Type B pancreatic cell (in vitro differentiated cells): Measurements from ENCODE around the gene SCFD2. TPM values are rescaled to one million over a fixed set of nuclear protein-coding genes. Genes with fewer than 3 reads are reported as not detected.
"Not testable (repeated sequence)": the region's sequence is repeated elsewhere in the genome, so short reads cannot be mapped to it uniquely, and the experiment has no call there.

Experiments
- DNase-seq: peaks from one replicate; pipeline ENCODE4 v3.0.0; 2021; ENCODE audit warnings: mixed read lengths; ENCODE audit not compliant: unreplicated experiment; ENCODE audit errors: extremely low spot score
- H3K27ac Mint-ChIP-seq: 2 replicates; pipeline ENCODE4 v1.8.0; 2021; ENCODE audit warnings: mild to moderate bottlenecking, mixed read lengths
- H3K27me3 Mint-ChIP-seq: 2 replicates; pipeline ENCODE4 v1.8.0; 2021; ENCODE audit warnings: mixed read lengths
- H3K36me3 Mint-ChIP-seq: 2 replicates; pipeline ENCODE4 v1.8.0; 2021; ENCODE audit warnings: mixed read lengths
- H3K4me1 Mint-ChIP-seq: one replicate; pipeline ENCODE4 v1.8.0; 2021; ENCODE audit warnings: mixed read lengths; ENCODE audit not compliant: unreplicated experiment
- H3K4me3 Mint-ChIP-seq: 2 replicates; pipeline ENCODE4 v1.8.0; 2021; ENCODE audit warnings: mild to moderate bottlenecking, mixed read lengths
- H3K9me3 Mint-ChIP-seq: 2 replicates; pipeline ENCODE4 v1.8.0; 2021; ENCODE audit warnings: mixed read lengths
- total RNA-seq: library from RNA; stranded (reverse); gene quantifications from 2 replicates; pipeline ENCODE4 v1.2.1, GENCODE V29; 2021; ENCODE audit warnings: low replicate concordance
- TF ChIP-seq, protein P1 (sequence below): fragments of 200-600 bp; sonication (generic); conservative IDR thresholded peaks from 2 replicates; pipeline ENCODE4 v1.5.0; 2021; ENCODE audit warnings: antibody characterized with exemption, mild to moderate bottlenecking

Gene SCFD2
- total RNA-seq, 1 donor from 2014 or later = 11.2 TPM

- Mint-ChIP-seq H3K27ac (no peak overlapping the region), H3K9me3 (no peaks in the 10 kb centered on the region), H3K4me3 (no peak overlapping the region), H3K36me3 (peaks cover 3% of the 10 kb centered on the region), H3K4me1 (peaks cover 21% of the 10 kb centered on the region), H3K27me3 (no peaks in the 10 kb centered on the region)
- DNase-seq = no peak
- TF ChIP-seq, protein P1, sequence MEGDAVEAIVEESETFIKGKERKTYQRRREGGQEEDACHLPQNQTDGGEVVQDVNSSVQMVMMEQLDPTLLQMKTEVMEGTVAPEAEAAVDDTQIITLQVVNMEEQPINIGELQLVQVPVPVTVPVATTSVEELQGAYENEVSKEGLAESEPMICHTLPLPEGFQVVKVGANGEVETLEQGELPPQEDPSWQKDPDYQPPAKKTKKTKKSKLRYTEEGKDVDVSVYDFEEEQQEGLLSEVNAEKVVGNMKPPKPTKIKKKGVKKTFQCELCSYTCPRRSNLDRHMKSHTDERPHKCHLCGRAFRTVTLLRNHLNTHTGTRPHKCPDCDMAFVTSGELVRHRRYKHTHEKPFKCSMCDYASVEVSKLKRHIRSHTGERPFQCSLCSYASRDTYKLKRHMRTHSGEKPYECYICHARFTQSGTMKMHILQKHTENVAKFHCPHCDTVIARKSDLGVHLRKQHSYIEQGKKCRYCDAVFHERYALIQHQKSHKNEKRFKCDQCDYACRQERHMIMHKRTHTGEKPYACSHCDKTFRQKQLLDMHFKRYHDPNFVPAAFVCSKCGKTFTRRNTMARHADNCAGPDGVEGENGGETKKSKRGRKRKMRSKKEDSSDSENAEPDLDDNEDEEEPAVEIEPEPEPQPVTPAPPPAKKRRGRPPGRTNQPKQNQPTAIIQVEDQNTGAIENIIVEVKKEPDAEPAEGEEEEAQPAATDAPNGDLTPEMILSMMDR = no peak
Measured at GRCh38 chr4:52996261-52997131, 369.4 kb downstream of the SCFD2 start.

DNA sequence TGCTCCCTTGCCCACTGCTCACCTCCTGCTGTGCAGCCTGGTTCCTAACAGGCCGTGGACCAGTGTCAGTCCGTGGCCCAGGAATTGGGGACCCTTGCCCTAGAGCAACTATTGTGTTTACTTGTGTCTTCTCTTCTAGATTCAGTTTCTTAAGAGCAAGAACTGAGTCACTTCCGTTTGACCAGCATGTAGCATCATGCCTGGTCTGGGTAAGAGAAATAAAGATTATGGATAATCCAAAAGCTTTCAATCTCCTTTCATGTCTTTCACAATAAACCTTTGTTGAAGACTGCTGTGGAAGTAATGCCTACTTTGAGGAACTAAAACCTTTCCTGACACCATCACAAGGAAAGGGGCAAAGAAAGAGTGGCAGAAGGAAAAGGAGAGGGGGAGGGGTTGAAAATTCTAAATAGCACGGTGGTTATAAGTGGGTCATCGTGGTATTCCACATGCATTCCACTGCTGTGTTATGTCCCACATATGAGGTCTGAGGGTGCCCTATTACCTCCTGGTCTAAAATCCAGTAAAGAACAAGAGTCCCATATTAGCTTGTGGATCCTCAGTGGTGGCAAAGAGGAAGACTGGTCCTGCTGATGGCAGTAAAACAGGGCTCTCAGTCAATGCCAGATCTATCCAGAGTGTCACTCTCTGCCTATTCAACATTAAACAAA lies 370.4 kb downstream of the SCFD2 start:
- no peak for DNase-seq
- H3K36me3 Mint-ChIP-seq = peaks cover 3% of the 10 kb centered on the region
- peaks cover 21% of the 10 kb centered on the region for H3K4me1 Mint-ChIP-seq
- TF ChIP-seq, protein P1 = no peak
- no peaks in the 10 kb centered on the region for H3K9me3 Mint-ChIP-seq
- no peak overlapping the region for H3K4me3 Mint-ChIP-seq
- no peak overlapping the region for H3K27ac Mint-ChIP-seq
- H3K27me3 Mint-ChIP-seq = peaks cover 4% of the 10 kb centered on the region

GRCh38 chr4:52994567-52994966 lies 371.3 kb downstream of the SCFD2 start:
- DNase-seq = no peak
- Mint-ChIP-seq H3K27me3 (peaks cover 4% of the 10 kb centered on the region), H3K9me3 (no peaks in the 10 kb centered on the region), H3K36me3 (peaks cover 3% of the 10 kb centered on the region), H3K4me1 (peaks cover 25% of the 10 kb centered on the region), H3K27ac (no peak overlapping the region), H3K4me3 (no peak overlapping the region)
- TF ChIP-seq, protein P1 = no peak

DNA sequence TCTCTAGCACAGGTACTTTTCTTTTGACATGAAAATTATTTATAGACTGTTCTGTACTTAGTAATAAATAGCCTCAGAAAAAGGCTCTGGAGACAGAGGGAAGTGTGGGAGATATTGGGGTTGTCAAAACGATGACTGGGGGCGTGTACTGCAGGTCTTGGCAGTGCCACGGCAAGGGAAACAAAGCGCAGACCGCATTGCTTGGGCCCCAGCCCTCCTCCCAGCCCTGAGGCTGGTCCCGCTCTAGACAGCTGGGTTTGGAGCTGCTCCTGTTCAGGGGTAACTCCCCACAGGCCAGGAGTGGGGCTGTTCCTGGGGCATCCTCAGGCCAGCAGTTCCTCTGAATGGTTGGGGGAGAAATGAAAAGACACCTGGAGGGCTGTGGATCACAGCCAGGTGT lies 372.1 kb downstream of the SCFD2 start:
- TF ChIP-seq, protein P1 = no peak
- no peaks in the 10 kb centered on the region for H3K9me3 Mint-ChIP-seq
- no peak for DNase-seq
- H3K36me3 Mint-ChIP-seq = peaks cover 3% of the 10 kb centered on the region
- H3K4me1 Mint-ChIP-seq = peaks cover 27% of the 10 kb centered on the region
- no peak overlapping the region for H3K4me3 Mint-ChIP-seq
- H3K27me3 Mint-ChIP-seq = peaks cover 4% of the 10 kb centered on the region
- no peak overlapping the region for H3K27ac Mint-ChIP-seq

- not testable (repeated sequence) for H3K27me3 Mint-ChIP-seq, DNase-seq, H3K27ac Mint-ChIP-seq, H3K4me3 Mint-ChIP-seq, H3K9me3 Mint-ChIP-seq, H3K36me3 Mint-ChIP-seq
- H3K4me1 Mint-ChIP-seq = peaks cover 29% of the 10 kb centered on the region
Measured at GRCh38 chr4:52992551-52992950, 373.3 kb downstream of the SCFD2 start.

GRCh38 chr4:52991472-52991871 lies 374.4 kb downstream of the SCFD2 start:
- no peak for DNase-seq
- TF ChIP-seq, protein P1 = no peak
- no peaks in the 10 kb centered on the region for H3K9me3 Mint-ChIP-seq
- peaks cover 4% of the 10 kb centered on the region for H3K27me3 Mint-ChIP-seq
- no peak overlapping the region for H3K4me3 Mint-ChIP-seq
- H3K27ac Mint-ChIP-seq = no peak overlapping the region
- H3K36me3 Mint-ChIP-seq = peaks cover 3% of the 10 kb centered on the region
- peaks cover 27% of the 10 kb centered on the region for H3K4me1 Mint-ChIP-seq
